Measurements from ENCODE around the gene ELK4.

Gene ELK4, protein sequence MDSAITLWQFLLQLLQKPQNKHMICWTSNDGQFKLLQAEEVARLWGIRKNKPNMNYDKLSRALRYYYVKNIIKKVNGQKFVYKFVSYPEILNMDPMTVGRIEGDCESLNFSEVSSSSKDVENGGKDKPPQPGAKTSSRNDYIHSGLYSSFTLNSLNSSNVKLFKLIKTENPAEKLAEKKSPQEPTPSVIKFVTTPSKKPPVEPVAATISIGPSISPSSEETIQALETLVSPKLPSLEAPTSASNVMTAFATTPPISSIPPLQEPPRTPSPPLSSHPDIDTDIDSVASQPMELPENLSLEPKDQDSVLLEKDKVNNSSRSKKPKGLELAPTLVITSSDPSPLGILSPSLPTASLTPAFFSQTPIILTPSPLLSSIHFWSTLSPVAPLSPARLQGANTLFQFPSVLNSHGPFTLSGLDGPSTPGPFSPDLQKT

DNA sequence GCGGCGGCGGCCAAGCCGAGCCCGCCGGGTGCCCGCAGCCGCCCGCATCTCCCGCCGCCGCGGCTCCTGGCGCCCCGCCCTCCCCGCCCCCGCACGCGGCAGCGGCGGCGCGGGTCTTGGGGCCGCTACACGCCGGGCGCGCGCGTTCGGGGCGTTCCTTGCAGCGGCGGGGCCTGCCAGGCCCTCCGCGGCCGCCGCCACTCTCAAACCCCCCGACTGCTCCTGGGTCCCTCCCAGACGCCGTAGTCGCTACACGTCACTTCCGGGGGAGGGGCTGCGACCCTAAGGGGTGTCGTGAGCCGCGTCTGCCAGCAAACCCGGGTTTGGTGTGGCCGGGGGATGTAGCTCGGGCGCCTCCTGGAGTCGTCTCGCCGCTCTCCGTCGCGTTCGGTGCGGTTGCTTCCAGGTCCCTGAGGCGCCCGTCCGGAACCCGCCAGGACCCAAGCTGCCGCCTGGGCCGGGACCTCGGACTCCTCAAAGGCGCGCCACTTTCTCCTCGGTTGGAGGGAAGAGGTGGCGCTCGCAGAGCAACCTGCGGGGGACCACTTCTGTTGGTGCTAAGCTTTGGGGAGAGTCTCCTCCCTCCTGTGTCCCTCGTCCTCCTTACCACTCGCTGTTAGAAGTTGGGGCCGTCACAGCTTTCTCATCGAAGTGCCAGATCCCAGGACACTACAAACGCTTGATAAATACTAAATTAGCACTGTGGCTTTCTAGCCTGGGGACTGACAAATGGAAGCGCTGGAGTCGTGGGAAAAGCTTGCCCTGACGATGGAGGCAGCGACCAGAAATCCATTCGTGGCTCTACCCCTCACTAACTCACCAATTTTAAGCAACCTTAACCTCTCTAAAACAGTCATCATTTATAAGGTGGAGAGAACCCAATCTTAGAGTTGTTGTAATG lies at the start of gene ELK4:
TSS of gene ELK4 (minus strand) at position 244 of the 901 bp plus-strand sequence. CDS start 8,129 bp downstream, outside the sequence.
- H3K36me3 ChIP-seq = no peaks in the 10 kb centered on the region
- peak within 1 kb of the TSS; percentile 76 to 81 for H3K4me3 ChIP-seq (ENCODE audit: low read depth in 1 of 2, low read length in 1 of 2)
- H3K27ac ChIP-seq = peak within 1 kb of the TSS; percentile 84
- no peaks in the 10 kb centered on the region for H3K9me3 ChIP-seq
- peak; percentile 65 for TF ChIP-seq CTCF (IDR thresholded peaks at IDR 0.05)
- H3K4me1 ChIP-seq (ENCODE audit: control insufficient read depth in 1 of 2, insufficient read depth in 1 of 2, low read depth in 1 of 2, low read length in 1 of 2) = peaks cover 8 to 16% of the 10 kb centered on the region in 2 experiments
- peaks cover 35% of the 10 kb centered on the region for H3K27me3 ChIP-seq

DNA sequence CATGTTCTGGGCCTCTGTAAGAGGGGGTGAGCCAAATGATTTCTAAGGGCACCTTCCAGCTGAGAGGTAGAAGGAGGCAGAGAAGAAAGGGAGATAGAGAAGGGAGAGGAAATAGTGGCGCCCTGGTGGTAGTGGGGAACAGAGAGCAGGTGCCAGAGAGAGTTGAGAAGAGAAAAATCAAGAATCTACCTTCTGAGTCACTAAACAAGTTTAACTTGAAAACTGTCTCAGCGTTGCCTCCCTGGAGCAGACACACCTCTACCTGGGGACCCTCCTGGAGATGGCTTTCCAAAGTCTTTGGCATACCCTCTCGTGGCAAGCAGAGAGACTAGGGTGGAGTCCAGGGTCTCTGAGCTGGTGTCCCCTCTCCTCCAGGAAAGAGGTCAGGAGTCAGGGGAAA lies 49.6 kb upstream of the ELK4 start:
- no peak for TF ChIP-seq CTCF (IDR thresholded peaks at IDR 0.05)
- peaks cover 8 to 9% of the 10 kb centered on the region in 2 experiments for H3K4me1 ChIP-seq (ENCODE audit: control insufficient read depth in 1 of 2, insufficient read depth in 1 of 2, low read depth in 1 of 2, low read length in 1 of 2)
- H3K9me3 ChIP-seq = no peaks in the 10 kb centered on the region
- H3K4me3 ChIP-seq (ENCODE audit: low read depth in 1 of 2, low read length in 1 of 2) = no peak overlapping the region
- no peaks in the 10 kb centered on the region for H3K36me3 ChIP-seq
- no peak overlapping the region for H3K27ac ChIP-seq
- peaks cover 63% of the 10 kb centered on the region for H3K27me3 ChIP-seq

- Histone ChIP-seq H3K4me1 (ENCODE audit: control insufficient read depth in 1 of 2, insufficient read depth in 1 of 2, low read depth in 1 of 2, low read length in 1 of 2) (peaks cover 8 to 9% of the 10 kb centered on the region in 2 experiments), H3K4me3 (ENCODE audit: low read depth in 1 of 2, low read length in 1 of 2) (peak within 1 kb of the TSS in 1 of 2 experiments; percentile 35), H3K9me3 (no peaks in the 10 kb centered on the region), H3K36me3 (no peaks in the 10 kb centered on the region), H3K27ac (no peak within 1 kb of the TSS), H3K27me3 (peaks cover 71% of the 10 kb centered on the region)
- no peak for TF ChIP-seq CTCF (IDR thresholded peaks at IDR 0.05)
Observed at GRCh38 chr1:205680073-205680851, 48.5 kb upstream of the ELK4 start, which contains the start of gene SLC45A3. Gene SLC45A3 (minus strand): TSS chr1:205680509. CDS start chr1:205664656, 15,853 bp downstream.

DNA sequence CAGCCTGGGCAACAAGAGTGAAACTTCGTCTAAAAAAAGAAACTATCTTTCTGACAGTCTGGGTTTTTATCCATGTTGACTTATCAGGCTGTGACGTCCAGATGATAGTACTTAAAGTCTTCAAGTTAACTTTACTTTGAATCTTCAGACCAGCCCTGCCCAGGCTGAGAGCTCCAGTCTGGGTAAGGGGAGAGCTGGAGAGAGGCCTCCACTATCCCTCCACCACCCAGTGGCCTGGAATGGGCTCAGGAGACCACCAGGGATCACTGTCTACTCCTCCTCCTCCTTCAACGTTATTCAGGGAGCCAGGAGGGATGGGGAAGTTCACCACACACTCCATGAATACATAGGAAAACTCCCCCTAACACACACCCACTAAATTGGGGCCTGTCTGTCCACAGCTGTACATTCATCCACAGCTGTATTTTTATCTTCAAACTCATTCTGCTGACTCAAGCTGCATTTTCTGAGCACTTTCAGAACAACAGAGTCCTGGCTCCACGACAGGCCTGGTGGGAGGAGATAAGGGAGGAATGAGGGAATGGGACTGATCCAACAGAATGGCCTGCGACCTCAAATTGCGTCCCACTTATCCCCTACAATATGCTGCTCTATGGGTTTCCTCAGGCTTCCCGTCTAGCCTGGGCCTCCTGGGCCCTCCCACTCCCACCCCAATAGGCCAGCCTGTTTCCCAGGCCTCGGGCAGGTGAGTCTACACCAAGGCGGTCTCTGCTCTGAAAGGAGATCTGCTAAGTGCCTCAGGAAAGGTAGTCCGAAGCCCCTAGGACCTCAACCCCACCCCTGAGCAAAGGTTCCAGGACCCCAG lies 46.7 kb upstream of the ELK4 start:
- H3K4me3 ChIP-seq (ENCODE audit: low read depth in 1 of 2, low read length in 1 of 2) = no peak overlapping the region
- H3K9me3 ChIP-seq = no peaks in the 10 kb centered on the region
- H3K36me3 ChIP-seq = no peaks in the 10 kb centered on the region
- peaks cover 71% of the 10 kb centered on the region for H3K27me3 ChIP-seq
- peaks cover 8 to 9% of the 10 kb centered on the region in 2 experiments for H3K4me1 ChIP-seq (ENCODE audit: control insufficient read depth in 1 of 2, insufficient read depth in 1 of 2, low read depth in 1 of 2, low read length in 1 of 2)
- TF ChIP-seq CTCF (IDR thresholded peaks at IDR 0.05) = no peak
- no peak overlapping the region for H3K27ac ChIP-seq

Measured in neutrophil (primary cell).